H1 (cell line): ENCODE results near the gene PODN. TPM values are rescaled to one million over a fixed set of nuclear protein-coding genes. Genes with fewer than 3 reads are reported as not detected.

ENCODE experiments used
- CTCF ChIA-PET: fragments of 300-600 bp; sonication (Branson Sonifier 250); formaldehyde crosslinking; loops from one replicate; lab custom pipeline; 2021; ENCODE audit not compliant: partially characterized antibody; lab: Charles Lee
- POLR2A ChIA-PET: fragments of 300-600 bp; sonication (Branson Sonifier 250); formaldehyde crosslinking; loops from one replicate; lab custom pipeline; 2021; ENCODE audit warnings: inconsistent platforms; ENCODE audit not compliant: partially characterized antibody; lab: Charles Lee
- DNase-seq, 2 experiments: peaks; one replicate each; pipeline versions ENCODE4 v3.0.0 to v3.0.0-alpha.2; 2010 to 2022; ENCODE audit warnings: low spot score in 2 of 2, low read depth in 1 of 2, mixed read lengths in 1 of 2
- FAIRE-seq: peaks from 2 replicates; lab custom pipeline; 2011; peaks lifted over from hg19 to GRCh38; lab: Jason Lieb, UNC
- H2AFZ ChIP-seq: 2 replicates; pipeline ENCODE4 v1.8.1; 2012; ENCODE audit warnings: low read length, inconsistent platforms
- H2AK5ac ChIP-seq: 2 replicates; pipeline ENCODE4 v1.6.1; 2013; ENCODE audit warnings: low read depth, low read length
- H2BK120ac ChIP-seq: replicated peaks from 2 replicates; pipeline ENCODE3; 2013; ENCODE audit warnings: low read depth, low read length, inconsistent platforms
- H2BK12ac ChIP-seq: 2 replicates; pipeline ENCODE4 v1.6.1; 2013; ENCODE audit warnings: low read depth, low read length
- H2BK15ac ChIP-seq: 2 replicates; pipeline ENCODE4 v1.6.1; 2013; ENCODE audit warnings: low read length
- H2BK20ac ChIP-seq: 2 replicates; pipeline ENCODE4 v1.6.1; 2013; ENCODE audit warnings: low read length
- H2BK5ac ChIP-seq: 2 replicates; pipeline ENCODE4 v1.6.1; 2013; ENCODE audit warnings: low read depth, low read length
- H3K14ac ChIP-seq: 2 replicates; pipeline ENCODE4 v1.6.1; 2013; ENCODE audit warnings: inconsistent platforms; ENCODE audit not compliant: insufficient read length
- H3K18ac ChIP-seq: 2 replicates; pipeline ENCODE4 v1.6.1; 2013; ENCODE audit warnings: low read length; ENCODE audit errors: extremely low read depth
- H3K23ac ChIP-seq: 2 replicates; pipeline ENCODE4 v1.6.1; 2013; ENCODE audit warnings: inconsistent platforms; ENCODE audit not compliant: insufficient read length
- H3K23me2 ChIP-seq: 2 replicates; pipeline ENCODE4 v1.6.1; 2013; ENCODE audit warnings: low read depth, low read length
- H3K27ac ChIP-seq: 2 replicates; pipeline ENCODE4 v1.6.1; 2011; ENCODE audit warnings: low read depth, low read length, inconsistent platforms
- H3K27me3 ChIP-seq, 4 experiments: replicated peaks in 1 of 4; 1 replicate in 1 of 4; 2 replicates in 3 of 4; pipeline versions ENCODE4 v1.6.1 to v1.8.1; 2011 to 2013; ENCODE audit warnings: low read length in 3 of 4, mild to moderate bottlenecking in 3 of 4, inconsistent platforms in 2 of 4, mixed read lengths in 2 of 4, moderate library complexity in 1 of 4; ENCODE audit not compliant: control insufficient read depth in 3 of 4, insufficient read depth in 3 of 4; ENCODE audit errors: extremely low read depth in 1 of 4
- H3K36me3 ChIP-seq, 4 experiments: 2 replicates each; pipeline versions ENCODE4 v1.6.1 to v1.8.1; 2011 to 2013; ENCODE audit warnings: mild to moderate bottlenecking in 4 of 4, low read length in 3 of 4, moderate library complexity in 2 of 4, control low read depth in 1 of 4, inconsistent platforms in 1 of 4; ENCODE audit not compliant: insufficient read depth in 4 of 4, control insufficient read depth in 2 of 4
- H3K4ac ChIP-seq: replicated peaks from 2 replicates; pipeline ENCODE3; 2013; ENCODE audit warnings: low read length, low read depth, mixed read lengths, inconsistent platforms; ENCODE audit not compliant: insufficient read length
- H3K4me1 ChIP-seq, 4 experiments: replicated peaks in 1 of 4; 1 replicate in 1 of 4; 2 replicates in 3 of 4; pipeline versions ENCODE4 v1.6.1 to v1.8.1; 2011 to 2013; ENCODE audit warnings: low read length in 3 of 4, inconsistent platforms in 2 of 4, mixed read lengths in 1 of 4; ENCODE audit not compliant: insufficient read depth in 4 of 4, control insufficient read depth in 3 of 4
- H3K4me2 ChIP-seq, 2 experiments: 2 replicates each; pipeline versions ENCODE4 v1.6.1 to v1.8.1; 2011 to 2013; ENCODE audit warnings: low read depth in 2 of 2, low read length in 2 of 2, control low read depth in 1 of 2, inconsistent platforms in 1 of 2, mild to moderate bottlenecking in 1 of 2; ENCODE audit not compliant: insufficient read depth in 1 of 2
- H3K4me3 ChIP-seq, 4 experiments: fragments of 200-600, 300-600 bp in 1 of 4; sonication (generic), shearing (Covaris generic), sonication (Bioruptor Twin) in 1 of 4; 2 replicates each; pipeline versions ENCODE4 v1.5.1 to v1.8.1; 2011 to 2016; ENCODE audit warnings: low read length in 4 of 4, low read depth in 3 of 4, control low read depth in 2 of 4, inconsistent platforms in 2 of 4, mild to moderate bottlenecking in 2 of 4, mixed read lengths in 1 of 4, moderate library complexity in 1 of 4; ENCODE audit not compliant: insufficient read depth in 2 of 4; ENCODE audit errors: extremely low read depth in 1 of 4
- H3K56ac ChIP-seq: replicated peaks from 2 replicates; pipeline ENCODE3; 2013; ENCODE audit warnings: low read depth, mild to moderate bottlenecking, mixed read lengths, low read length, inconsistent platforms; ENCODE audit not compliant: insufficient read length
- H3K79me1 ChIP-seq: 2 replicates; pipeline ENCODE4 v1.6.1; 2013; ENCODE audit warnings: low read depth, low read length, control low read depth
- H3K79me2 ChIP-seq, 2 experiments: 2 replicates each; pipeline versions ENCODE4 v1.6.1 to v1.8.1; 2012 to 2013; ENCODE audit warnings: low read length in 2 of 2, mild to moderate bottlenecking in 2 of 2, inconsistent platforms in 1 of 2; ENCODE audit not compliant: insufficient read depth in 2 of 2, control insufficient read depth in 1 of 2
- H3K9ac ChIP-seq, 4 experiments: replicated peaks in 1 of 4; 1 replicate in 1 of 4; 2 replicates in 3 of 4; pipeline versions ENCODE4 v1.6.1 to v1.8.1; 2011 to 2013; ENCODE audit warnings: low read depth in 3 of 4, low read length in 3 of 4, control low read depth in 2 of 4, mild to moderate bottlenecking in 2 of 4, moderate library complexity in 2 of 4, inconsistent platforms in 1 of 4; ENCODE audit errors: extremely low read depth in 1 of 4
- H3K9me3 ChIP-seq, 2 experiments: 2 replicates each; pipeline versions ENCODE4 v1.6.1 to v1.8.1; 2012 to 2013; ENCODE audit warnings: mild to moderate bottlenecking in 2 of 2, moderate library complexity in 2 of 2, control low read depth in 1 of 2, inconsistent platforms in 1 of 2, low read depth in 1 of 2, low read length in 1 of 2, mixed read lengths in 1 of 2; ENCODE audit not compliant: insufficient read depth in 2 of 2
- H4K20me1 ChIP-seq, 2 experiments: replicated peaks in 1 of 2; 2 replicates each; pipeline versions ENCODE3 to v1.8.1; 2011 to 2013; ENCODE audit warnings: inconsistent platforms in 2 of 2, low read length in 2 of 2, mild to moderate bottlenecking in 1 of 2; ENCODE audit not compliant: insufficient read depth in 2 of 2, control insufficient read depth in 1 of 2
- H4K5ac ChIP-seq: 2 replicates; pipeline ENCODE4 v1.6.1; 2013; ENCODE audit warnings: low read length, low read depth, mixed read lengths, inconsistent platforms; ENCODE audit not compliant: insufficient read length
- H4K8ac ChIP-seq: 2 replicates; pipeline ENCODE4 v1.8.0; 2013; ENCODE audit warnings: mild to moderate bottlenecking, moderate library complexity, low read length, inconsistent platforms; ENCODE audit not compliant: insufficient read depth; ENCODE audit errors: extremely low read depth
- H4K91ac ChIP-seq: replicated peaks from 2 replicates; pipeline ENCODE3; 2013; ENCODE audit warnings: low read length, mixed read lengths, inconsistent platforms; ENCODE audit not compliant: insufficient read length
- BCL11A ChIP-seq, 2 experiments: IDR thresholded peaks; one replicate each; pipeline ENCODE4 v1.6.1; 2011; ENCODE audit warnings: low read depth in 2 of 2, low read length in 2 of 2, mild to moderate bottlenecking in 2 of 2
- BRCA1 ChIP-seq: IDR thresholded peaks from 2 replicates; pipeline ENCODE4 v1.6.1; 2012; ENCODE audit warnings: low read depth, low read length, improper control_type of control experiment
- CREB1 ChIP-seq: IDR thresholded peaks from 2 replicates; pipeline ENCODE4 v1.6.1; 2012; ENCODE audit warnings: inconsistent platforms
- HDAC2 ChIP-seq, 2 experiments: fragments of 300-600 bp in 1 of 2; sonication (generic) in 1 of 2; IDR thresholded peaks; 2 replicates each; pipeline ENCODE4 v1.6.1; 2011 to 2012; ENCODE audit warnings: low read depth in 2 of 2, low read length in 2 of 2, mild to moderate bottlenecking in 2 of 2, moderate library complexity in 2 of 2, borderline replicate concordance in 1 of 2, inconsistent platforms in 1 of 2
- KDM4A ChIP-seq: IDR thresholded peaks from one replicate; pipeline ENCODE4 v1.7.1; 2012; ENCODE audit warnings: low read depth, mild to moderate bottlenecking, moderate library complexity, low read length, inconsistent platforms; ENCODE audit not compliant: severe bottlenecking
- PHF8 ChIP-seq: fragments of 200-600 bp; sonication (generic); conservative IDR thresholded peaks from 2 replicates; pipeline ENCODE4 v1.7.1; 2012; ENCODE audit warnings: low read depth, mild to moderate bottlenecking, inconsistent platforms, low read length, moderate library complexity
- SP2 ChIP-seq: IDR thresholded peaks from 2 replicates; pipeline ENCODE4 v1.6.1; 2012; ENCODE audit warnings: mild to moderate bottlenecking, low read length, inconsistent platforms
- SP4 ChIP-seq: IDR thresholded peaks from 2 replicates; pipeline ENCODE4 v1.6.1; 2012; ENCODE audit warnings: low read length, inconsistent platforms
- WGBS, 2 experiments: shearing (Covaris generic) in 1 of 2; methylation state at CpG; one replicate each; pipeline versions ENCODE4 v1.1.6 to v1.1.7; 2013 to 2015; ENCODE audit warnings: low lambda C conversion rate in 2 of 2, mixed read lengths in 2 of 2, inconsistent platforms in 1 of 2, low coverage in 1 of 2, missing lambda C conversion rate in 1 of 2; ENCODE audit not compliant: insufficient replicate concordance in 2 of 2, insufficient coverage in 1 of 2, insufficient read length in 1 of 2; ENCODE audit errors: extremely low coverage in 1 of 2, missing lambda C conversion rate in 1 of 2; 5-methylcytosine and 5-hydroxymethylcytosine counted together
- polyA plus RNA-seq, 7 experiments: library from polyadenylated mRNA; depleted of rRNA in 3 of 7; stranded (reverse) in 5 of 7; unstranded in 2 of 7; fragments of >200 nt in 5 of 7; fragments of 200-250 nt in 2 of 7; gene quantifications; 1 replicate in 5 of 7; 2 replicates in 1 of 7; 4 replicates in 1 of 7; pipeline versions ENCODE4 v1.2.1 to v1.2.3, GENCODE V29; 2011 to 2013; ENCODE audit warnings: missing spikeins in 2 of 7, mixed read lengths in 2 of 7
- total RNA-seq: library from RNA; stranded (reverse); fragmentation: NEBNext Ultra II Directional; extraction: Animal tissue kit (Norgen Biotek cat#: 25700); gene quantifications from 2 replicates; pipeline ENCODE4 v1.2.1, GENCODE V29; 2021

The PODN gene
- total and polyA plus RNA-seq, 2 of the 8 experiments (the other 6 are each of a cell fraction or from before 2014, with no cell fraction given), result 0.11 to 0.17 TPM

DNA sequence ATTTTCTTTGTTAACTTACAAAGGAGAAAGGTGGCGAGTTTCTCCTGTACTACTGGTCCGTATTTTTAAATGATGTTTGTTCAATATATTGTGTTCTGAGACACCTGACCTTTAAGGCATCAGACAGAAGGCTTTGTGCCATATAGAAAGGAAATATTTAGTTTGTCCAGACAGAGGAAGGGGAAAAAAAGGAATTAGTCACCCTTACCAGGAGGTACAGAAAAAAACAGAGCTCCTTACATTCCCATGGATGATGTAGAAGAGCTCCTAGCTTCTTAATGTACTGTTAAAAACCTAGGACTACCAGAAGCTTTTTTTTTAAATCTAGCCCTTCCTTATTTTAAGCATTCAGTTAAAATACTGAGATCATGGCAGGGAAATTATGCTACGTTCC lies 12.4 kb upstream of the PODN start:
- Histone ChIP-seq H3K27me3 (no peaks in the 10 kb centered on the region), H2AK5ac (no peak overlapping the region), H2AFZ (no peak overlapping the region), H4K8ac (no peak overlapping the region), H3K23me2 (no peaks in the 10 kb centered on the region), H3K14ac (no peak overlapping the region), H3K27ac (no peak overlapping the region), H3K9ac (no peak overlapping the region), H4K91ac (no peak overlapping the region), H3K4me1 (peaks cover 3 to 12% (median 9%) of the 10 kb centered on the region in 4 experiments), H3K4me2 (no peak overlapping the region)
- CTCF ChIA-PET, result no interaction called here
- WGBS, 2 experiments, result 90% methylated on average over 3 of the region's 3 CpGs; no CpG with 5 or more reads in 1 of the 2 experiments
- TF ChIP-seq CREB1, result no peak
- TF ChIP-seq HDAC2 (IDR thresholded peaks at IDR 0.05; ENCODE audit: borderline replicate concordance in 1 of 2, low read depth in 2 of 2, low read length in 2 of 2), result no peak
- no peak for TF ChIP-seq KDM4A
- TF ChIP-seq BCL11A (IDR thresholded peaks at IDR 0.05; ENCODE audit: low read depth in 2 of 2, low read length in 2 of 2), result no peak
- TF ChIP-seq PHF8, result no peak
- no peak for TF ChIP-seq BRCA1
- TF ChIP-seq SP4, result no peak
- no peak for TF ChIP-seq SP2
- TF ChIP-seq, all 59 proteins: peak for 0
- Histone ChIP-seq H2BK20ac (no peak overlapping the region), H3K9me3 (no peaks in the 10 kb centered on the region), H3K4me3 (no peak overlapping the region), H3K79me2 (no peaks in the 10 kb centered on the region), H2BK120ac (no peak overlapping the region), H2BK12ac (no peak overlapping the region), H3K23ac (no peak overlapping the region), H3K4ac (no peak overlapping the region), H4K5ac (no peak overlapping the region), H3K36me3 (no peaks in the 10 kb centered on the region; a peak in 1 of 8 replicates), H2BK15ac (no peak overlapping the region), H3K79me1 (no peaks in the 10 kb centered on the region), H3K56ac (no peak overlapping the region), H2BK5ac (no peak overlapping the region), H4K20me1 (no peaks in the 10 kb centered on the region), H3K18ac (no peak overlapping the region)
- no peak for DNase-seq
- no peak for FAIRE-seq
- POLR2A ChIA-PET, result no interaction called here
